Kidney capillary endothelial cell (primary cell): ENCODE data around the gene ADAM12.
"Not testable (repeated sequence)": the region's sequence is repeated elsewhere in the genome, so short reads cannot be mapped to it uniquely, and the experiment has no call there.

Experiments used
- DNase-seq: peaks from one replicate; pipeline ENCODE4 v3.0.0-alpha.2; 2018; ENCODE audit warnings: low spot score

Gene ADAM12

GRCh38 chr10:126262233-126262838, 125.9 kb downstream of the ADAM12 start:
- DNase-seq, result no peak

GRCh38 chr10:126259760-126260479, 128.4 kb downstream of the ADAM12 start:
- DNase-seq, result no peak

GRCh38 chr10:126256864-126257263, 131.4 kb downstream of the ADAM12 start:
- no peak for DNase-seq

GRCh38 chr10:126255313-126255712, 133.0 kb downstream of the ADAM12 start:
- DNase-seq, result no peak

GRCh38 chr10:126253611-126253998, 134.7 kb downstream of the ADAM12 start:
- DNase-seq, result no peak

GRCh38 chr10:126252884-126253610, 135.2 kb downstream of the ADAM12 start:
- DNase-seq, result peak; percentile 60

- DNase-seq, result no peak
These were observed 136.4 kb downstream of the ADAM12 start for GRCh38 chr10:126251778-126252407.

GRCh38 chr10:126250527-126251310, 137.6 kb downstream of the ADAM12 start:
- DNase-seq, result no peak

- no peak for DNase-seq
These were observed 138.2 kb downstream of the ADAM12 start for GRCh38 chr10:126250045-126250444.

GRCh38 chr10:126247446-126247975, 140.8 kb downstream of the ADAM12 start:
- peak; percentile 69 for DNase-seq

- not testable (repeated sequence) for DNase-seq
These were observed 141.9 kb downstream of the ADAM12 start for GRCh38 chr10:126246396-126246795.

GRCh38 chr10:126245501-126245900, 142.8 kb downstream of the ADAM12 start:
- DNase-seq, result no peak

- DNase-seq, result no peak
These were observed 144.3 kb downstream of the ADAM12 start for GRCh38 chr10:126243971-126244370.

- DNase-seq, result no peak
These were observed 145.0 kb downstream of the ADAM12 start for GRCh38 chr10:126243306-126243705.

- no peak for DNase-seq
These were observed 145.6 kb downstream of the ADAM12 start for GRCh38 chr10:126242397-126243260.

- no peak for DNase-seq
These were observed 147.8 kb downstream of the ADAM12 start for GRCh38 chr10:126240483-126240882.

GRCh38 chr10:126239844-126240243, 148.4 kb downstream of the ADAM12 start:
- no peak for DNase-seq

- no peak for DNase-seq
These were observed 152.1 kb downstream of the ADAM12 start for GRCh38 chr10:126235979-126236851.
